ENCODE measurements around the gene PLA2G2F. TPM values are rescaled to one million over a fixed set of nuclear protein-coding genes. Genes with fewer than 3 reads are reported as not detected.

The PLA2G2F gene
- total and polyA plus RNA-seq, 2 of the 8 experiments (the other 6 are each of a cell fraction or from before 2014, with no cell fraction given) = not detected

GRCh38 chr1:20150969-20151368 is 11.8 kb downstream of the PLA2G2F start (continued):
- TF ChIP-seq BCL11A (IDR thresholded peaks at IDR 0.05; ENCODE audit: low read depth in 2 of 2, low read length in 2 of 2) (no peak), RXRA (IDR thresholded peaks at IDR 0.05; ENCODE audit: insufficient read depth, low read depth, low read length) (no peak), BRCA1 (IDR thresholded peaks at IDR 0.05; ENCODE audit: low read depth, low read length) (no peak), TCF12 (IDR thresholded peaks at IDR 0.05; ENCODE audit: low read depth, low read length) (no peak), TEAD4 (IDR thresholded peaks at IDR 0.05; ENCODE audit: low read depth, low read length) (no peak), KDM5A (IDR thresholded peaks at IDR 0.05; ENCODE audit: low read length) (no peak), HDAC6 (IDR thresholded peaks at IDR 0.05; ENCODE audit: low read depth, low read length) (no peak)
